ENCODE results near the gene CTIF.

Gene CTIF

DNA sequence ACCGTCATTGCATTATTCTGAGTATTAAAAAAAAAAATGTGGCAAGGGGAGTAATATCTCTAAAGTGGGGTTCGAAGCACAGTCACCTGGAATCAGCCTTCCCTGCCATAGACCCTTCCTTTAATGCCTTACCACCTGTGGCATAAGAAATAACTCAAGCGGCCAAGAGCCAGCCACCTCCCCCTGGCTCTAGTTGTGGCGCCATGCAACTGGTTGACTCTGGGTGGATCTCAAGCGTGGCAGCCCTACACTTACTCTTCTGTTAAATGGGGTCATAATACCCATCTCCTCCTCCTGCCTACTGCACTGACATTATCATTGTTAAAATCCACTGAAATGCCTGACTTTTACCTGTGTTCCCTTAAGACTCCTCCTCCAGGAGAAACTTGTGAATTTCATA is 236.1 kb downstream of the CTIF start:
- peaks cover 4% of the 10 kb centered on the region for H3K4me1 ChIP-seq (ENCODE audit: low read length)
- no peak overlapping the region for H3K4me3 ChIP-seq (ENCODE audit: low read length)
- H3K9me3 ChIP-seq (ENCODE audit: insufficient read depth, low read length): no peaks in the 10 kb centered on the region
- H3K27ac ChIP-seq (ENCODE audit: low read length): no peak overlapping the region
- peaks cover 7% of the 10 kb centered on the region for H3K36me3 ChIP-seq (replicated peaks; ENCODE audit: low read depth, low read length)
- no peak overlapping the region for H3K4me2 ChIP-seq (ENCODE audit: low read length)
- TF ChIP-seq, protein P1, sequence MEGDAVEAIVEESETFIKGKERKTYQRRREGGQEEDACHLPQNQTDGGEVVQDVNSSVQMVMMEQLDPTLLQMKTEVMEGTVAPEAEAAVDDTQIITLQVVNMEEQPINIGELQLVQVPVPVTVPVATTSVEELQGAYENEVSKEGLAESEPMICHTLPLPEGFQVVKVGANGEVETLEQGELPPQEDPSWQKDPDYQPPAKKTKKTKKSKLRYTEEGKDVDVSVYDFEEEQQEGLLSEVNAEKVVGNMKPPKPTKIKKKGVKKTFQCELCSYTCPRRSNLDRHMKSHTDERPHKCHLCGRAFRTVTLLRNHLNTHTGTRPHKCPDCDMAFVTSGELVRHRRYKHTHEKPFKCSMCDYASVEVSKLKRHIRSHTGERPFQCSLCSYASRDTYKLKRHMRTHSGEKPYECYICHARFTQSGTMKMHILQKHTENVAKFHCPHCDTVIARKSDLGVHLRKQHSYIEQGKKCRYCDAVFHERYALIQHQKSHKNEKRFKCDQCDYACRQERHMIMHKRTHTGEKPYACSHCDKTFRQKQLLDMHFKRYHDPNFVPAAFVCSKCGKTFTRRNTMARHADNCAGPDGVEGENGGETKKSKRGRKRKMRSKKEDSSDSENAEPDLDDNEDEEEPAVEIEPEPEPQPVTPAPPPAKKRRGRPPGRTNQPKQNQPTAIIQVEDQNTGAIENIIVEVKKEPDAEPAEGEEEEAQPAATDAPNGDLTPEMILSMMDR (IDR thresholded peaks at IDR 0.05; ENCODE audit: low read depth, low read length): no peak
- no peak for TF ChIP-seq EZH2phosphoT487 (IDR thresholded peaks at IDR 0.05; ENCODE audit: low read depth)
- H3K79me2 ChIP-seq (ENCODE audit: low read length): no peaks in the 10 kb centered on the region
- no peak overlapping the region for H2AFZ ChIP-seq (ENCODE audit: low read depth, low read length)
- no peaks in the 10 kb centered on the region for H3K27me3 ChIP-seq (ENCODE audit: low read depth, low read length)
- H4K20me1 ChIP-seq (ENCODE audit: insufficient read depth, low read length): peaks cover 19% of the 10 kb centered on the region
- H3K9ac ChIP-seq (ENCODE audit: low read length): no peak overlapping the region

DNA sequence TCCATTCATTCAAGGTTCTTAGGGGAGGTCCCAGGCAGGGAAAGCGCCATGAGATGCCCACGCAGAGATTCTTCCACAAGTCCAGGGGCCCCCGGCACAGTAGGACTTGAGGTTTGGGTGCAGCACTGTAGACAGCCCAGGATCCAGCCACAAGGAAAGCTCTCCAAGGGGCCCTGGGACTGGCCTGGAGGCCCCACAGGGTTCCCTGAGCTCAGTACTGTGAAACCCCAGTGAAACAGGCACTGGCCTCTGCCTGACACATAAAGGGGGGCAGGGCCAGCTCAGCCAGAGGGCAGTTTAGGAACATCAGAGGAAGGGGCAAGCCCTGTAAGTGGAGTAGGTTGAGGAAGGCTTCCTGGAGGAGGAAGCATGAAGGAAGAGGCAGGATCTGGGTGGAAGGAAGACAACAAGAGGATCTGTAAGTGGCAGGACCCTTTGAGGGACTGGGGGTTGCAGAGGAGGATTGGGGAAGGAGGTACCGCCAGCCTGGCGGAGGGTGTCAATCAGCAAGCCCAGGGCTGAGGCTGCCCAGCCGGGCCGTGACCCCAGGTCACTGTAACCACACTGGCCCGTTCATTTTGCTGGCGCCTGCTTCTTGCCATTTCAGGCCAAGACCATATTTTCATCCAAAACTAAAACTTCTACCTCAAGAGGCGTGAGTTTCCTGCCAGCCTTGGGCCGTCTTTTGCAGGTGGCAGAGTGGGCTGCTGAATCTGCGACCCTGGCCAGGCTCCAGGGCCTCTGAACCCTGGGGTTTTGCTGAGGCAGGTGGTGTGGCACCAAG is 236.7 kb downstream of the CTIF start:
- no peak overlapping the region for H3K4me3 ChIP-seq (ENCODE audit: low read length)
- no peaks in the 10 kb centered on the region for H3K9me3 ChIP-seq (ENCODE audit: insufficient read depth, low read length)
- peaks cover 4% of the 10 kb centered on the region for H3K4me1 ChIP-seq (ENCODE audit: low read length)
- peaks cover 23% of the 10 kb centered on the region for H4K20me1 ChIP-seq (ENCODE audit: insufficient read depth, low read length)
- TF ChIP-seq EZH2phosphoT487 (IDR thresholded peaks at IDR 0.05; ENCODE audit: low read depth): no peak
- TF ChIP-seq, protein P1 (IDR thresholded peaks at IDR 0.05; ENCODE audit: low read depth, low read length): no peak
- no peak overlapping the region for H3K27ac ChIP-seq (ENCODE audit: low read length)
- H3K4me2 ChIP-seq (ENCODE audit: low read length): no peak overlapping the region
- no peak overlapping the region for H2AFZ ChIP-seq (ENCODE audit: low read depth, low read length)
- no peaks in the 10 kb centered on the region for H3K79me2 ChIP-seq (ENCODE audit: low read length)
- no peaks in the 10 kb centered on the region for H3K27me3 ChIP-seq (ENCODE audit: low read depth, low read length)
- H3K36me3 ChIP-seq (replicated peaks; ENCODE audit: low read depth, low read length): peaks cover 7% of the 10 kb centered on the region
- H3K9ac ChIP-seq (ENCODE audit: low read length): no peak overlapping the region

DNA sequence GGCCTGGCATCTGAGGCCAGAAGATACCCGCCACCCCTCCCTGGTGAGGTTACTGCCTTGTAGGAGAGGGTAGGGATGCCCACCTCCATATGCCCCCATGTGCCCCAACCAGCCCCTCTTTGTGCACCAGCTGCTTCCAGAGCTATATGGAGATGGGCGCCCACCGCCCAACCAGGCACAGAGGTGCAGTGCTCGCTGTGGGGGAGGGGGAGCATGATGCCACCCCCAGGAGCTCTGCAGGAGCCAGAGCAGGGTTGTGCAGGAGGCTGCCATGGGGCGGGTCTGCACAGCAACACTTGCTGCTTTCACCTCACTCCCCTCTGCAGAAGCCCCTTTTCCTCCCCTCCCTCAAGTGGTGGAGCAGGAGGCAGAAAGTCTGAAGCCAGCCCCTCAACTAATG is 237.3 kb downstream of the CTIF start:
- H3K4me1 ChIP-seq (ENCODE audit: low read length): peaks cover 4% of the 10 kb centered on the region
- no peak overlapping the region for H2AFZ ChIP-seq (ENCODE audit: low read depth, low read length)
- H3K9ac ChIP-seq (ENCODE audit: low read length): no peak overlapping the region
- TF ChIP-seq, protein P1 (IDR thresholded peaks at IDR 0.05; ENCODE audit: low read depth, low read length): no peak
- TF ChIP-seq EZH2phosphoT487 (IDR thresholded peaks at IDR 0.05; ENCODE audit: low read depth): no peak
- H3K36me3 ChIP-seq (replicated peaks; ENCODE audit: low read depth, low read length): peaks cover 7% of the 10 kb centered on the region
- H3K4me3 ChIP-seq (ENCODE audit: low read length): no peak overlapping the region
- no peak overlapping the region for H3K27ac ChIP-seq (ENCODE audit: low read length)
- H3K27me3 ChIP-seq (ENCODE audit: low read depth, low read length): no peaks in the 10 kb centered on the region
- H3K9me3 ChIP-seq (ENCODE audit: insufficient read depth, low read length): no peaks in the 10 kb centered on the region
- H4K20me1 ChIP-seq (ENCODE audit: insufficient read depth, low read length): peaks cover 26% of the 10 kb centered on the region
- no peak overlapping the region for H3K4me2 ChIP-seq (ENCODE audit: low read length)
- H3K79me2 ChIP-seq (ENCODE audit: low read length): no peaks in the 10 kb centered on the region

DNA sequence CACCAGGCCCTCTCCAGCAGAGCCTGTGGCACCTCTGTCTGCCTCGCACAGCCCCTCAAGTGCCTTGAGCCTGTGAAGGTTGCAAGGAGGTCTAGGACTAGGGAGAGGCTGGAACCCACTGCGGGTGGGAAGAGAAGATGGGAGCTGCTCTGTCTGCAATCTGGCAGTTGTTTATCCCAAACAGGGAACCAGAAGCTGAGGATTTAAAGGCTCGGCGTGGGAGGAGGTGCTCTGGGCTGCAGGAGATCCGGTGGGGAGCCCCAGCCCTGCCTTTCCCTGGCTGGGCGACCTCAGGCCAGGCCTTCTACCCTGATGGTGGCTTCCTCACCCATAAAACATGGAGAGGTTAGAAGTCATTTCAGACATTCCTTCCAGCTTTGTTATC is 237.8 kb downstream of the CTIF start:
- Histone ChIP-seq H3K4me1 (ENCODE audit: low read length) (peaks cover 5% of the 10 kb centered on the region), H3K36me3 (replicated peaks; ENCODE audit: low read depth, low read length) (peaks cover 7% of the 10 kb centered on the region), H3K4me2 (ENCODE audit: low read length) (no peak overlapping the region), H3K79me2 (ENCODE audit: low read length) (no peaks in the 10 kb centered on the region), H4K20me1 (ENCODE audit: insufficient read depth, low read length) (peaks cover 26% of the 10 kb centered on the region), H3K27ac (ENCODE audit: low read length) (no peak overlapping the region), H3K9me3 (ENCODE audit: insufficient read depth, low read length) (no peaks in the 10 kb centered on the region), H3K9ac (ENCODE audit: low read length) (no peak overlapping the region), H2AFZ (ENCODE audit: low read depth, low read length) (no peak overlapping the region), H3K27me3 (ENCODE audit: low read depth, low read length) (no peaks in the 10 kb centered on the region), H3K4me3 (ENCODE audit: low read length) (no peak overlapping the region)
- TF ChIP-seq, protein P1 (IDR thresholded peaks at IDR 0.05; ENCODE audit: low read depth, low read length): no peak
- TF ChIP-seq EZH2phosphoT487 (IDR thresholded peaks at IDR 0.05; ENCODE audit: low read depth): no peak
